ENCODE data around the gene GOLGA1.

DNA sequence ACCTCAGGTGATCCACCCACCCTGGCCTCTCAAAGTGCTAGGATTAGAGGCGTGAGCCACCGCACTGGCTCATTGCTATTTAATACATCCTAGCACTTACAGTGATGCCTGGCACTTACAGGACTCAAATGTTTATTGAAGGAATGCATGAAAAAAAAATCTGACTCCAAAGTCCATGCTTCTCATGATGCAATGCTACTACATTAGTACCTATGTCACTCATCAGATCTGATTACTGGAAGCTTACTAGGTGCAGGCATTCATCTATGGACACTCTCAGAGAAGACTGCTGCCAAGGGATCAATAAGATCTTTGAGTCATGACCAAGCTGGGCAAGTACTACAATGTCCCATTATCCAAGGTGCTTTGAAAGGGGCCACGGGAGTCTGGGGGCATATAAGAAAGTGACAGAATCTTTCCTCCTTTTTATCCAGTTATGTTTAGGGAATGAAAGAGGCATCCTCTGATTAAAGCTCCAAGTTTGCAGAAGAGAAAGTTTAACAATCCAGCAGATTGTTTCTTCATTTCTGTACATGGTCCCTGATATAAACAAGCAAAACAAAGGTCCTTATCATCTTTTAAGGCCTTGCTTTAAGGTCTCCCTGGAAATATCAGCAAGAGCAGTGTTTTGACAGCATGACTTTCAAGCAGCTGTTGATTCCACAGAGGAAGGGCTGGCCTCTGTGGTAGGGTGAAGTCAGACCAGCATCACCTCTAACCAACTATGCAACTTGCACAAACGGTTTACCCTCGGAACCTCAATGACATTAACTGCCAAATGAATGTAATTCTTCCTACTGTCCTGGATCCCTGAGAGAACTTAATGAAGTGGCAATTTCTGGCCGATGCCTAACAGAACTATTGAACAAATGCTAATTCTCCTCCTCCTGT lies 43.1 kb downstream of the GOLGA1 start:
- TF ChIP-seq POLR2AphosphoS5 (IDR thresholded peaks at IDR 0.05) = no peak
- TF ChIP-seq, protein P1, sequence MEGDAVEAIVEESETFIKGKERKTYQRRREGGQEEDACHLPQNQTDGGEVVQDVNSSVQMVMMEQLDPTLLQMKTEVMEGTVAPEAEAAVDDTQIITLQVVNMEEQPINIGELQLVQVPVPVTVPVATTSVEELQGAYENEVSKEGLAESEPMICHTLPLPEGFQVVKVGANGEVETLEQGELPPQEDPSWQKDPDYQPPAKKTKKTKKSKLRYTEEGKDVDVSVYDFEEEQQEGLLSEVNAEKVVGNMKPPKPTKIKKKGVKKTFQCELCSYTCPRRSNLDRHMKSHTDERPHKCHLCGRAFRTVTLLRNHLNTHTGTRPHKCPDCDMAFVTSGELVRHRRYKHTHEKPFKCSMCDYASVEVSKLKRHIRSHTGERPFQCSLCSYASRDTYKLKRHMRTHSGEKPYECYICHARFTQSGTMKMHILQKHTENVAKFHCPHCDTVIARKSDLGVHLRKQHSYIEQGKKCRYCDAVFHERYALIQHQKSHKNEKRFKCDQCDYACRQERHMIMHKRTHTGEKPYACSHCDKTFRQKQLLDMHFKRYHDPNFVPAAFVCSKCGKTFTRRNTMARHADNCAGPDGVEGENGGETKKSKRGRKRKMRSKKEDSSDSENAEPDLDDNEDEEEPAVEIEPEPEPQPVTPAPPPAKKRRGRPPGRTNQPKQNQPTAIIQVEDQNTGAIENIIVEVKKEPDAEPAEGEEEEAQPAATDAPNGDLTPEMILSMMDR (IDR thresholded peaks at IDR 0.05) = no peak
- no peak for TF ChIP-seq EP300 (IDR thresholded peaks at IDR 0.05)

Measured in upper lobe of left lung (tissue), 4 donors.